NCI-H1092 (cell line): Measurements from ENCODE around the gene HSP90B1.

Experiments used
- DNase-seq: peaks from one replicate; lab custom pipeline; 2025; lab: John Stamatoyannopoulos, UW

The HSP90B1 gene

GRCh38 chr12:103975368-103975767 is 45.2 kb downstream of the HSP90B1 start:
- DNase-seq, result no peak

GRCh38 chr12:103978384-103978982 is 48.3 kb downstream of the HSP90B1 start:
- no peak for DNase-seq

GRCh38 chr12:103986829-103987228 is 56.6 kb downstream of the HSP90B1 start:
- DNase-seq, result no peak

- DNase-seq, result peak; percentile 48
Measured at GRCh38 chr12:103994235-103994634, 64.0 kb downstream of the HSP90B1 start.

- no peak for DNase-seq
Measured at GRCh38 chr12:103996595-103996994, 66.4 kb downstream of the HSP90B1 start.

GRCh38 chr12:103997286-103997900 is 67.2 kb downstream of the HSP90B1 start:
- no peak for DNase-seq
